IMR-90 (cell line): ENCODE measurements around the gene MIPEP. TPM values are rescaled to one million over a fixed set of nuclear protein-coding genes. Genes with fewer than 3 reads are reported as not detected.

Experiments used
- ATAC-seq: fragments of 200-7000 bp; cut with Tn5 transposase; 2 replicates; pipeline ENCODE4 v1.9.1; 2020; ENCODE audit warnings: low read depth, mild to moderate bottlenecking, moderate library complexity
- BruUV-seq: library from RNA; stranded (reverse); fragments of 400-500 nt; replicated peaks from 2 replicates; lab custom pipeline; 2021; lab: Mats Ljungman, UMichigan
- CTCF ChIA-PET: fragments of 300-600 bp; formaldehyde crosslinking; extraction: SDS; loops from one replicate; lab custom pipeline; 2021; ENCODE audit warnings: antibody characterized with exemption; lab: Yijun Ruan, JAX
- POLR2A ChIA-PET: fragments of 300-600 bp; sonication (Branson Sonifier 250); formaldehyde crosslinking; loops from one replicate; lab custom pipeline; 2022; ENCODE audit warnings: antibody characterized with exemption; ENCODE audit not compliant: unreplicated experiment; lab: Charles Lee
- DNase-seq: peaks from one replicate; pipeline ENCODE4 v3.0.0; 2013
- H2AFZ ChIP-seq: replicated peaks from 2 replicates; pipeline ENCODE3; 2013; ENCODE audit warnings: low read length, mild to moderate bottlenecking; ENCODE audit not compliant: poor library complexity
- H2AK5ac ChIP-seq: 2 replicates; pipeline ENCODE4 v1.6.1; 2013; ENCODE audit warnings: low read depth, low read length, inconsistent platforms
- H2AK9ac ChIP-seq: replicated peaks from 2 replicates; pipeline ENCODE3; 2013; ENCODE audit warnings: mild to moderate bottlenecking, low read depth, low read length, moderate library complexity; ENCODE audit not compliant: poor library complexity
- H2BK120ac ChIP-seq: 2 replicates; pipeline ENCODE4 v1.6.1; 2013; ENCODE audit warnings: low read depth, low read length, inconsistent platforms
- H2BK15ac ChIP-seq: 3 replicates; pipeline ENCODE4 v1.6.1; 2013; ENCODE audit warnings: low read depth, low read length, inconsistent platforms
- H2BK20ac ChIP-seq: 2 replicates; pipeline ENCODE4 v1.6.1; 2013; ENCODE audit warnings: low read depth, mild to moderate bottlenecking, inconsistent platforms, low read length, moderate library complexity
- H2BK5ac ChIP-seq: 2 replicates; pipeline ENCODE4 v1.6.1; 2013; ENCODE audit warnings: mild to moderate bottlenecking, low read depth, low read length, inconsistent platforms; ENCODE audit not compliant: poor library complexity, severe bottlenecking
- H3K14ac ChIP-seq: replicated peaks from 2 replicates; pipeline ENCODE4 v1.6.1; 2013; ENCODE audit warnings: low read depth, low read length, inconsistent platforms
- H3K18ac ChIP-seq: 2 replicates; pipeline ENCODE4 v1.6.1; 2013; ENCODE audit warnings: low read depth, low read length, control low read depth
- H3K23ac ChIP-seq: 2 replicates; pipeline ENCODE4 v1.6.1; 2013; ENCODE audit warnings: low read depth, low read length, inconsistent platforms
- H3K27ac ChIP-seq: 2 replicates; pipeline ENCODE4 v1.5.1; 2013; ENCODE audit warnings: mild to moderate bottlenecking, control low read depth, low read length; ENCODE audit not compliant: insufficient read depth
- H3K27me3 ChIP-seq: 2 replicates; pipeline ENCODE4 v1.6.1; 2013; ENCODE audit warnings: low read length; ENCODE audit not compliant: control insufficient read depth, insufficient read depth
- H3K36me3 ChIP-seq: 2 replicates; pipeline ENCODE4 v1.6.1; 2013; ENCODE audit warnings: low read length, mixed read lengths; ENCODE audit not compliant: control insufficient read depth, insufficient read depth
- H3K4ac ChIP-seq: 2 replicates; pipeline ENCODE4 v1.6.1; 2013; ENCODE audit warnings: low read depth, low read length, inconsistent platforms
- H3K4me1 ChIP-seq: 2 replicates; pipeline ENCODE4 v1.6.1; 2013; ENCODE audit warnings: low read length, mixed read lengths; ENCODE audit not compliant: control insufficient read depth, insufficient read depth
- H3K4me2 ChIP-seq: 2 replicates; pipeline ENCODE4 v1.6.1; 2013; ENCODE audit warnings: low read depth, mild to moderate bottlenecking, control low read depth, low read length, moderate library complexity
- H3K4me3 ChIP-seq: 2 replicates; pipeline ENCODE4 v1.5.1; 2013; ENCODE audit warnings: low read depth, mild to moderate bottlenecking, control low read depth, low read length, moderate library complexity; ENCODE audit not compliant: insufficient read depth
- H3K56ac ChIP-seq: 2 replicates; pipeline ENCODE4 v1.6.1; 2013; ENCODE audit warnings: low read length, inconsistent platforms; ENCODE audit not compliant: insufficient read depth; ENCODE audit errors: extremely low read depth
- H3K79me1 ChIP-seq, 2 experiments: 2 replicates each; pipeline ENCODE4 v1.6.1; 2013; ENCODE audit warnings: low read length in 2 of 2, inconsistent platforms in 1 of 2, low read depth in 1 of 2
- H3K9ac ChIP-seq: 2 replicates; pipeline ENCODE4 v1.6.1; 2013; ENCODE audit warnings: low read depth, low read length, control low read depth
- H3K9me1 ChIP-seq: 2 replicates; pipeline ENCODE4 v1.6.1; 2013; ENCODE audit warnings: low read length, inconsistent platforms; ENCODE audit not compliant: insufficient read depth
- H3K9me3 ChIP-seq: 2 replicates; pipeline ENCODE4 v1.6.1; 2013; ENCODE audit warnings: low read length; ENCODE audit not compliant: control insufficient read depth, insufficient read depth
- H4K20me1 ChIP-seq: 2 replicates; pipeline ENCODE4 v1.6.1; 2013; ENCODE audit warnings: low read length, inconsistent platforms; ENCODE audit not compliant: insufficient read depth
- H4K5ac ChIP-seq: 2 replicates; pipeline ENCODE4 v1.6.1; 2013; ENCODE audit warnings: mild to moderate bottlenecking, low read depth, low read length, control low read depth
- H4K8ac ChIP-seq, 2 experiments: 2 replicates each; pipeline ENCODE4 v1.6.1; 2013; ENCODE audit warnings: low read depth in 2 of 2, low read length in 2 of 2, control low read depth in 1 of 2, inconsistent platforms in 1 of 2
- H4K91ac ChIP-seq: 2 replicates; pipeline ENCODE4 v1.6.1; 2013; ENCODE audit warnings: low read depth, low read length, inconsistent platforms; ENCODE audit not compliant: insufficient read depth
- CTCF ChIP-seq: conservative IDR thresholded peaks from 2 replicates; pipeline ENCODE4 v1.5.1; 2012; ENCODE audit warnings: mild to moderate bottlenecking, low read depth, low read length, improper control_type of control experiment
- RAD21 ChIP-seq: IDR thresholded peaks from 2 replicates; pipeline ENCODE4 v1.6.1; 2012; ENCODE audit warnings: low read length, improper control_type of control experiment
- RCOR1 ChIP-seq: IDR thresholded peaks from 2 replicates; pipeline ENCODE4 v1.6.1; 2012; ENCODE audit warnings: mild to moderate bottlenecking, low read length, improper control_type of control experiment; ENCODE audit not compliant: insufficient replicate concordance
- SMC3 ChIP-seq: fragments of 150-350 bp; IDR thresholded peaks from 2 replicates; pipeline ENCODE4 v1.6.1; 2016; ENCODE audit warnings: low read depth, mild to moderate bottlenecking, antibody characterized with exemption, low read length, moderate library complexity
- WGBS, 2 experiments: methylation state at CpG; one replicate each; pipeline versions ENCODE4 v1.1.5 to v1.1.7; 2013; ENCODE audit warnings: missing lambda C conversion rate in 2 of 2; ENCODE audit not compliant: insufficient read length in 1 of 2; ENCODE audit errors: extremely low coverage in 2 of 2; 5-methylcytosine and 5-hydroxymethylcytosine counted together
- dilution Hi-C: fragments of 300-500 bp; cut with HindIII; formaldehyde crosslinking; loops from one replicate; pipeline ENCODE4 v1.14.3; 2018; ENCODE audit warnings: low sequenced_read_pairs; ENCODE audit not compliant: unreplicated experiment
- in situ Hi-C: fragments of 300-500 bp; cut with MboI; formaldehyde crosslinking; loops from 3 replicates; pipeline ENCODE4 v1.14.3; 2019; ENCODE audit warnings: low sequenced_read_pairs, inconsistent platforms, mixed read lengths
- intact Hi-C: fragments of 100-400 bp; cut with micrococcal nuclease; formaldehyde crosslinking; loops from 2 replicates; pipeline ENCODE4 v1.10.0; 2022
- polyA plus RNA-seq, 3 experiments: library from polyadenylated mRNA; depleted of rRNA; stranded (reverse); fragments of >200 nt; gene quantifications; 2 replicates each; pipeline ENCODE4 v1.2.3, GENCODE V29; 2012; ENCODE audit warnings: low replicate concordance in 1 of 3
- total RNA-seq: library from RNA; depleted of rRNA; stranded (reverse); fragments of >200 nt; gene quantifications from 2 replicates; pipeline ENCODE4 v1.2.3, GENCODE V29; 2012

Gene MIPEP
- total and polyA plus RNA-seq, 2 of the 4 experiments (the other 2 are of a cell fraction), result 15.0 to 21.5 TPM

GRCh38 chr13:23871616-23872220 lies 17.5 kb downstream of the MIPEP start:
- no peak overlapping the region for H3K4ac ChIP-seq
- H4K8ac ChIP-seq, result 0 out of 4 replicates have a peak overlapping the region, but pooled peaks of 1 of the 2 experiments have one; percentile 37
- H3K56ac ChIP-seq, result no peak overlapping the region
- H3K18ac ChIP-seq, result 0 out of 2 replicates have a peak overlapping the region, but pooled peaks have one; percentile 42
- H3K36me3 ChIP-seq, result no peaks in the 10 kb centered on the region
- no peak overlapping the region for H4K5ac ChIP-seq
- H2AFZ ChIP-seq, result no peak overlapping the region
- peak overlapping the region; percentile 89 for H2BK5ac ChIP-seq
- H3K23ac ChIP-seq, result no peak overlapping the region
- dilution Hi-C loops, result no loop called here
- H3K9me1 ChIP-seq, result peaks cover 13% of the 10 kb centered on the region
- peaks cover 0 to 11% of the 10 kb centered on the region in 2 experiments; a peak in 2 of 4 replicates for H3K79me1 ChIP-seq
- H2BK120ac ChIP-seq, result peak overlapping the region; percentile 97; the same call in 1 of the 2 replicates
- H3K9ac ChIP-seq, result no peak overlapping the region
- intact Hi-C loops, result loop anchor here (1.0 kb wide), 3 partner anchors 162 to 405 kb away; no protein-coding TSS in a partner anchor
- no peak overlapping the region for H2AK9ac ChIP-seq
- 0 out of 2 replicates have a peak overlapping the region, but pooled peaks have one; percentile 95 for H2BK20ac ChIP-seq
- POLR2A ChIA-PET, result no interaction called here
- H4K91ac ChIP-seq, result no peak overlapping the region
- no peak overlapping the region for H2AK5ac ChIP-seq
- in situ Hi-C loops, result no loop called here
- H3K4me3 ChIP-seq, result no peak overlapping the region
- ATAC-seq (no peak), DNase-seq (peak; percentile 59)
- H3K4me1 ChIP-seq, result peaks cover 14% of the 10 kb centered on the region
- H3K27me3 ChIP-seq, result no peaks in the 10 kb centered on the region
- H3K4me2 ChIP-seq, result no peak overlapping the region
- no peak overlapping the region for H2BK15ac ChIP-seq
- TF ChIP-seq CTCF (peak; percentile 62), SMC3 (peak; percentile 77), RCOR1 (no peak), RAD21 (peak; percentile 76)
- H3K27ac ChIP-seq, result peak overlapping the region; percentile 31; the same call in 1 of the 2 replicates
- no peak overlapping the region for H3K14ac ChIP-seq
- CTCF ChIA-PET, result no interaction called here
- WGBS, 2 experiments, result no CpG with 5 or more reads among the region's 2 CpGs
- BruUV-seq, result no TSS peak
- no peaks in the 10 kb centered on the region for H4K20me1 ChIP-seq
- H3K9me3 ChIP-seq, result no peaks in the 10 kb centered on the region
